Smooth muscle cell (in vitro differentiated cells): ENCODE results near the gene FGF5. TPM values are rescaled to one million over a fixed set of nuclear protein-coding genes. Genes with fewer than 3 reads are reported as not detected.

ENCODE experiments used
- DNase-seq: peaks from one replicate; lab custom pipeline; 2025; ENCODE audit not compliant: unreplicated experiment; lab: John Stamatoyannopoulos, UW
- H2AFZ ChIP-seq: fragments of 200-600 bp; sonication (generic); 2 replicates; pipeline ENCODE4 v1.6.0; 2016; ENCODE audit warnings: antibody characterized with exemption, low read depth, mild to moderate bottlenecking
- H3F3A ChIP-seq: fragments of 200-600 bp; sonication (generic); 2 replicates; pipeline ENCODE4 v1.6.0; 2017; ENCODE audit warnings: antibody characterized with exemption, low read depth
- H3K27ac ChIP-seq: fragments of 200-600 bp; sonication (generic); 2 replicates; pipeline ENCODE4 v1.5.1; 2016; ENCODE audit warnings: low read depth, mild to moderate bottlenecking
- H3K27me3 ChIP-seq: fragments of 200-600 bp; sonication (generic); 2 replicates; pipeline ENCODE4 v1.6.1; 2016; ENCODE audit warnings: low read depth, mild to moderate bottlenecking
- H3K36me3 ChIP-seq: fragments of 200-600 bp; sonication (generic); 2 replicates; pipeline ENCODE4 v1.5.1; 2016; ENCODE audit warnings: low read depth
- H3K4me1 ChIP-seq: fragments of 200-600 bp; sonication (generic); 2 replicates; pipeline ENCODE4 v1.5.1; 2016; ENCODE audit warnings: low read depth
- H3K4me2 ChIP-seq: fragments of 200-600 bp; sonication (generic); 2 replicates; pipeline ENCODE4 v1.6.0; 2016; ENCODE audit warnings: mild to moderate bottlenecking
- H3K4me3 ChIP-seq: fragments of 200-600 bp; sonication (generic); 2 replicates; pipeline ENCODE4 v1.5.1; 2016; ENCODE audit warnings: mild to moderate bottlenecking
- H3K79me2 ChIP-seq: fragments of 200-600 bp; sonication (generic); 2 replicates; pipeline ENCODE4 v1.6.0; 2016; ENCODE audit warnings: low read depth, mild to moderate bottlenecking
- H3K9ac ChIP-seq: fragments of 200-600 bp; sonication (generic); 2 replicates; pipeline ENCODE4 v1.6.0; 2016; ENCODE audit warnings: low read depth
- H3K9me3 ChIP-seq: fragments of 200-600 bp; sonication (generic); replicated peaks from 2 replicates; pipeline ENCODE4 v1.5.1; 2016; ENCODE audit warnings: low read depth
- H4K20me1 ChIP-seq: fragments of 200-600 bp; sonication (generic); 2 replicates; pipeline ENCODE4 v1.6.0; 2016; ENCODE audit warnings: low read depth
- WGBS: methylation state at CpG from one replicate; pipeline ENCODE4 v1.1.7; 2016; ENCODE audit warnings: low lambda C conversion rate; 5-methylcytosine and 5-hydroxymethylcytosine counted together
- polyA plus RNA-seq: library from polyadenylated mRNA; unstranded; fragments of >200 nt; fragmentation: Nextera tagmentation; extraction: Ambion mirVana; gene quantifications from 2 replicates; pipeline ENCODE4 v1.2.1, GENCODE V29; 2016
- total RNA-seq: library from RNA; depleted of rRNA; stranded (reverse); fragments of >200 nt; gene quantifications from 2 replicates; pipeline ENCODE4 v1.2.3, GENCODE V29; 2014
- TF ChIP-seq, protein P1 (sequence below): fragments of 200-600 bp; sonication (generic); IDR thresholded peaks from 2 replicates; pipeline ENCODE4 v1.5.1; 2017; ENCODE audit warnings: borderline replicate concordance, mild to moderate bottlenecking, antibody characterized with exemption; ENCODE audit not compliant: insufficient read depth, poor library complexity, severe bottlenecking

Gene FGF5
- total and polyA plus RNA-seq, 2 experiments from 2014 or later, result not detected

GRCh38 chr4:80255329-80256095, 11.0 kb upstream of the FGF5 start:
- 79% methylated on average over 7 of the region's 7 CpGs for WGBS
- TF ChIP-seq, protein P1, sequence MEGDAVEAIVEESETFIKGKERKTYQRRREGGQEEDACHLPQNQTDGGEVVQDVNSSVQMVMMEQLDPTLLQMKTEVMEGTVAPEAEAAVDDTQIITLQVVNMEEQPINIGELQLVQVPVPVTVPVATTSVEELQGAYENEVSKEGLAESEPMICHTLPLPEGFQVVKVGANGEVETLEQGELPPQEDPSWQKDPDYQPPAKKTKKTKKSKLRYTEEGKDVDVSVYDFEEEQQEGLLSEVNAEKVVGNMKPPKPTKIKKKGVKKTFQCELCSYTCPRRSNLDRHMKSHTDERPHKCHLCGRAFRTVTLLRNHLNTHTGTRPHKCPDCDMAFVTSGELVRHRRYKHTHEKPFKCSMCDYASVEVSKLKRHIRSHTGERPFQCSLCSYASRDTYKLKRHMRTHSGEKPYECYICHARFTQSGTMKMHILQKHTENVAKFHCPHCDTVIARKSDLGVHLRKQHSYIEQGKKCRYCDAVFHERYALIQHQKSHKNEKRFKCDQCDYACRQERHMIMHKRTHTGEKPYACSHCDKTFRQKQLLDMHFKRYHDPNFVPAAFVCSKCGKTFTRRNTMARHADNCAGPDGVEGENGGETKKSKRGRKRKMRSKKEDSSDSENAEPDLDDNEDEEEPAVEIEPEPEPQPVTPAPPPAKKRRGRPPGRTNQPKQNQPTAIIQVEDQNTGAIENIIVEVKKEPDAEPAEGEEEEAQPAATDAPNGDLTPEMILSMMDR, result no peak
- Histone ChIP-seq H3F3A (no peaks in the 10 kb centered on the region), H3K4me2 (no peak overlapping the region), H3K9ac (no peak overlapping the region), H3K79me2 (no peaks in the 10 kb centered on the region), H2AFZ (no peak overlapping the region), H3K4me3 (no peak overlapping the region), H3K27me3 (peaks cover 69% of the 10 kb centered on the region), H3K9me3 (no peaks in the 10 kb centered on the region), H4K20me1 (no peaks in the 10 kb centered on the region), H3K27ac (no peak overlapping the region), H3K4me1 (no peaks in the 10 kb centered on the region), H3K36me3 (no peaks in the 10 kb centered on the region)
- DNase-seq, result no peak

- DNase-seq, result no peak
- TF ChIP-seq, protein P1, result no peak
- no peak overlapping the region for H3K9ac ChIP-seq
- no peak overlapping the region for H3K4me3 ChIP-seq
- no peaks in the 10 kb centered on the region for H3K36me3 ChIP-seq
- H4K20me1 ChIP-seq, result no peaks in the 10 kb centered on the region
- no peaks in the 10 kb centered on the region for H3F3A ChIP-seq
- no peaks in the 10 kb centered on the region for H3K9me3 ChIP-seq
- H2AFZ ChIP-seq, result no peak overlapping the region
- no peaks in the 10 kb centered on the region for H3K4me1 ChIP-seq
- H3K27me3 ChIP-seq, result peaks cover 89% of the 10 kb centered on the region
- no peaks in the 10 kb centered on the region for H3K79me2 ChIP-seq
- no peak overlapping the region for H3K27ac ChIP-seq
- no peak overlapping the region for H3K4me2 ChIP-seq
Observed at GRCh38 chr4:80257851-80258250, 8.6 kb upstream of the FGF5 start.

DNA sequence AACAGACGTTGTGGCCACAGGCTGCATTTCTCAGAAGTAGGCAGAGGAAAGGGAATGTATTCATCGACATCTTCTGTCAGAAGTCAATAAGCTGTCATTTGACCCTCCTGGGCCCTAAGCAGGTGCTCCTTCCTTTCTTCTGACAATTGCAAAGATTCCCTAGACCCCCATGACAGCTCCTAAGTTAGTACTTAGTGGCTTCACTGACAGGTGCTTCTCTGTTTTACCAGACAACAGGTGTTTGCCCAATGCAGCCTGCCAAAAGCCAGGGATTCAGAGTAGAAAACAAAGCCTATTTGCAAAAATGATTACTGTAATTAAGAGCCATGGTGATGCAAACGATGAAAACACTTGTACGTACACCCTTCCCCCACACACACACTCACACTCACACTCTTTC, 7.5 kb upstream of the FGF5 start:
- TF ChIP-seq, protein P1, result no peak
- Histone ChIP-seq H3K4me2 (no peak overlapping the region), H3K36me3 (no peaks in the 10 kb centered on the region), H3K9ac (no peak overlapping the region), H3K9me3 (no peaks in the 10 kb centered on the region), H3K4me1 (peaks cover 2% of the 10 kb centered on the region), H3K27ac (no peak overlapping the region), H3K4me3 (no peak overlapping the region), H3K27me3 (peaks cover 93% of the 10 kb centered on the region), H3K79me2 (no peaks in the 10 kb centered on the region), H4K20me1 (no peaks in the 10 kb centered on the region), H3F3A (no peaks in the 10 kb centered on the region), H2AFZ (no peak overlapping the region)
- DNase-seq, result no peak
- WGBS, result 62% methylated on average over 4 of the region's 4 CpGs

DNA sequence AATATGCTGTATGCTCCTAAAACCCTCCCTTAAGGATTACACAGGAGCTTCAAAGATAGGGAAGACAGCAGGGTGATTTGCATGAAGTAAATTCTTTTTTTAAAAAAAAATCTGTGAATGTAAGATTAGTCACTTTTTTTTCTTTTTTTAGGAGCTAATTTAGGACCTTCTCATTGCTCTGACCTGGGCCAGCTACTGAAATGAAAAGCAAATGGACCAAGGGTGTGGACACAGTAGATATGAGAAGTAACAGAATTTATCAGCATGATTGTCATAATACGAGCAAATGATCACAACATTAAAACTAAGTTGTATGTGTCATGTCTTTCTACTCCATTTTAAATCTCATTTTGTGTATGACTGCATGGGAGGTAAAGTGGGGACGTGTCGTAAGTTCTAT, 6.6 kb upstream of the FGF5 start:
- Histone ChIP-seq H2AFZ (no peak overlapping the region), H3K27ac (no peak overlapping the region), H3K4me2 (no peak overlapping the region), H3F3A (no peaks in the 10 kb centered on the region), H3K27me3 (peaks cover 99% of the 10 kb centered on the region), H3K9me3 (no peaks in the 10 kb centered on the region), H3K9ac (no peak overlapping the region), H3K79me2 (no peaks in the 10 kb centered on the region), H3K4me1 (peaks cover 4% of the 10 kb centered on the region), H4K20me1 (no peaks in the 10 kb centered on the region), H3K4me3 (no peak overlapping the region), H3K36me3 (no peaks in the 10 kb centered on the region)
- 81% methylated on average over 3 of the region's 3 CpGs for WGBS
- TF ChIP-seq, protein P1, result no peak
- no peak for DNase-seq
